ENCODE measurements around the gene PTCD2. TPM values are rescaled to one million over a fixed set of nuclear protein-coding genes. Genes with fewer than 3 reads are reported as not detected.

Gene PTCD2
- total RNA-seq, 2 donors from 2014 or later = 4.4 to 7.8 TPM

DNA sequence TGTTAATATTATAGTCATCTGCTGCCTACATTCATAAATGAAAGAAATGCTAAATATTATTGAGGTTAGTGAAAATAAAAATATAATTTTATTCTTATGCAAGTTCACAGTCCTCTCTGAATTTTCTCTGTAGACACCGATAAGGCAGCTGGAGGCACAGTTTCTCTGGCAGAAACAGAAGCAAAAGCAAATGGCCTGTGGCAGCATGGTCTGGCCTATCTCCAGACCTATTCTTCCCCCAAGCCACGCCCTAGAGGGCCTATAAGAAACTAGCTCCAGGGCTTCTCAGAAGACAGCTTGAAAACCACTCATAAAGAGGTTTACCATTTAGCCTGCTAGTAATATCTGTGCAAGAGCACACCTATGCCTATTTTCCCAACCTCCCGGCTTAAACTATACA lies 28.6 kb upstream of the PTCD2 start:
- H3K9ac ChIP-seq (ENCODE audit: low read depth in 2 of 2, low read length in 2 of 2) = no peak overlapping the region
- H3K36me3 ChIP-seq = no peaks in the 10 kb centered on the region
- intact Hi-C loops (cut with DNase I) = no loop called here
- H3K4me3 ChIP-seq = no peak overlapping the region
- DNase-seq = no peak
- no peaks in the 10 kb centered on the region for H3K9me3 ChIP-seq
- H3K27me3 ChIP-seq = no peaks in the 10 kb centered on the region
- TF ChIP-seq, protein P1, sequence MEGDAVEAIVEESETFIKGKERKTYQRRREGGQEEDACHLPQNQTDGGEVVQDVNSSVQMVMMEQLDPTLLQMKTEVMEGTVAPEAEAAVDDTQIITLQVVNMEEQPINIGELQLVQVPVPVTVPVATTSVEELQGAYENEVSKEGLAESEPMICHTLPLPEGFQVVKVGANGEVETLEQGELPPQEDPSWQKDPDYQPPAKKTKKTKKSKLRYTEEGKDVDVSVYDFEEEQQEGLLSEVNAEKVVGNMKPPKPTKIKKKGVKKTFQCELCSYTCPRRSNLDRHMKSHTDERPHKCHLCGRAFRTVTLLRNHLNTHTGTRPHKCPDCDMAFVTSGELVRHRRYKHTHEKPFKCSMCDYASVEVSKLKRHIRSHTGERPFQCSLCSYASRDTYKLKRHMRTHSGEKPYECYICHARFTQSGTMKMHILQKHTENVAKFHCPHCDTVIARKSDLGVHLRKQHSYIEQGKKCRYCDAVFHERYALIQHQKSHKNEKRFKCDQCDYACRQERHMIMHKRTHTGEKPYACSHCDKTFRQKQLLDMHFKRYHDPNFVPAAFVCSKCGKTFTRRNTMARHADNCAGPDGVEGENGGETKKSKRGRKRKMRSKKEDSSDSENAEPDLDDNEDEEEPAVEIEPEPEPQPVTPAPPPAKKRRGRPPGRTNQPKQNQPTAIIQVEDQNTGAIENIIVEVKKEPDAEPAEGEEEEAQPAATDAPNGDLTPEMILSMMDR (IDR thresholded peaks at IDR 0.05) = no peak
- no peak overlapping the region for H3K27ac ChIP-seq
- H3K4me1 ChIP-seq = no peaks in the 10 kb centered on the region

DNA sequence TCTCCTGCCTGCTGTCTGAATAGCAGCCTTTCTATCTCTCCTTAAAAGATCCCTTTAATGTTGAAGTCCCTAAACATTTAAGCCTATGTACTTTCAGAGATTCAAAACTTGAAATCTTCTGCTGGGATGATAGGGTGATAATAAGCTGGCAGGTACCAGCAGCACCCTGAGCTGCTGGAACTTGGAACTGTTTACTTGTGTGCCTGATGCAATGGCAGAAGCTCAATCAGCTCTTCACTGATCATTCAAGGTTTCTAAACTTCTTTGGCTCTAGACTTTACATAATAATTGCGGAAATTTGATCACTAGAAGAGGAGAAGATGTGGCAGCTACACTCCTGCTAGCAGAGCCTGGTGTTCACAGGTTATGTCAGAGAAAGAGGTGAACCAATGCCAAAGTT lies 27.8 kb upstream of the PTCD2 start:
- TF ChIP-seq, protein P1 (IDR thresholded peaks at IDR 0.05) = no peak
- no peaks in the 10 kb centered on the region for H3K36me3 ChIP-seq
- H3K4me1 ChIP-seq = no peaks in the 10 kb centered on the region
- no peaks in the 10 kb centered on the region for H3K9me3 ChIP-seq
- DNase-seq = no peak
- no peak overlapping the region for H3K4me3 ChIP-seq
- no peaks in the 10 kb centered on the region for H3K27me3 ChIP-seq
- no peak overlapping the region for H3K27ac ChIP-seq
- H3K9ac ChIP-seq (ENCODE audit: low read depth in 2 of 2, low read length in 2 of 2) = no peak overlapping the region
- intact Hi-C loops (cut with DNase I) = no loop called here

DNA sequence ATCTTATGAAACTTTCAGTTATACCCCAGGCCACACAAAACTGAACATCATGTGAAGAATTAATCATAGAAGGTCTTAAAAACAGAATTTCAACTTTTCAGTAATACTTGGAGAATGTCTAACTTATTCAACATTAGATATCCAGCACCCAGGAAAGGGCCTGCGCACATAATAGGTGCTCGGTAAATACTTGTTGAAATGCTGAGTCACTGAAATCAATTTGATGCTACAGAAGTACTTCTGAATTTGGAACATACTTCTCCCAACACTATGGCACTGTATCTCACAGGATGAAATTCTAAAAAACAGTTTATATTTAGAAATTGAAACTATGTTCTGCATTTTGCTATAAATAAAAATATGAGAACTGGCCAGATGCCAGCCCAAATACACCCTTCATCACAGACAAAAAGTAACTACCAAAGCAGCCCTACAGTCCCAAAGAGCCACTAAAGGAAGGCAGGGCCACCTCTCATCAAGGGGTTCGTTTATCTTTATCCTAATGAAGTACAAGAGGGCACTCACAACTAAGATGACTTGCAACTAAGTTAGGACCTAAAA lies 26.6 kb upstream of the PTCD2 start:
- no peak for DNase-seq
- Histone ChIP-seq H3K36me3 (no peaks in the 10 kb centered on the region), H3K27me3 (no peaks in the 10 kb centered on the region), H3K4me3 (no peak overlapping the region), H3K4me1 (no peaks in the 10 kb centered on the region), H3K9me3 (no peaks in the 10 kb centered on the region), H3K9ac (ENCODE audit: low read depth in 2 of 2, low read length in 2 of 2) (no peak overlapping the region), H3K27ac (no peak overlapping the region)
- TF ChIP-seq, protein P1 (IDR thresholded peaks at IDR 0.05) = no peak
- intact Hi-C loops (cut with DNase I) = no loop called here

DNA sequence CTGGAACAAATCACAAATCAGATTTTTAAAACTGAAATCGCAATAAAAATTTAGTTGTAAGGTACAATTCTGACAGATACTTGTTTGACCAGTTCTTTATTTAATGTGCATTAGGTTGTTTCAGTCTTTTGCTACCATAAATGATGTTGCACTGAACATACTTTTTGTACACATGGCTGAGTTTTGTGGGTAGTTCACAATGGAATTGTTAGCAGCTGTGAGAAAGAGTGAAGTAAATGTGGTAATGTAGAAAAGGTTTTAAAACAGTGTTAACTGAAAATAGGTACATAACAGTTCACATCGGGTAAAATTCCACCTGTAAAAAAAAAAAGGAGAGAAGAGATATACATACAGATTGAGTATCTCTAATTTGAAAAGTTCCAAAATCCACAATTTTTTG lies 25.7 kb upstream of the PTCD2 start:
- no peak for DNase-seq
- TF ChIP-seq, protein P1 (IDR thresholded peaks at IDR 0.05) = no peak
- Histone ChIP-seq H3K27ac (no peak overlapping the region), H3K4me1 (no peaks in the 10 kb centered on the region), H3K27me3 (no peaks in the 10 kb centered on the region), H3K9me3 (no peaks in the 10 kb centered on the region), H3K9ac (ENCODE audit: low read depth in 2 of 2, low read length in 2 of 2) (no peak overlapping the region), H3K36me3 (no peaks in the 10 kb centered on the region), H3K4me3 (no peak overlapping the region)
- intact Hi-C loops (cut with DNase I) = no loop called here

DNA sequence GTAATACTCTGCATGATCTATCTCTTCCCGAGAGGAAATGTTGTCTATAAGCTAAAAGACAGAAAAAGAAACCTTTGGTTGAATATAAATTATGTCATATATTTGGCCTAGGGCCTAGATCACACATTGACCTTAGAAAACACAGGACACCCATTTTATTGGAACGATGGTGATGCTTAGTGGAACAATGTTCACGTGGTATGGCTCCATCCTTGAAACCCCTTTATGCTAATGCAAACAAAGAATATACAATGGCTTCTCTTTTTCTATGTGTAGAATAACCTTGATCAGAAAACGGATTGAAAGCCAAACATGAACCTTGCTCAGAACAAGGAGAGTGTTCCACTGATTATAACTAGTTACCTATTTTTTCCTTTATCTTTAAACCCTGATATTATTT lies 24.6 kb upstream of the PTCD2 start:
- Histone ChIP-seq H3K27ac (no peak overlapping the region), H3K9me3 (no peaks in the 10 kb centered on the region), H3K27me3 (no peaks in the 10 kb centered on the region), H3K4me3 (no peak overlapping the region), H3K36me3 (no peaks in the 10 kb centered on the region), H3K4me1 (no peaks in the 10 kb centered on the region), H3K9ac (ENCODE audit: low read depth in 2 of 2, low read length in 2 of 2) (no peak overlapping the region)
- intact Hi-C loops (cut with DNase I) = no loop called here
- DNase-seq = no peak
- TF ChIP-seq, protein P1 (IDR thresholded peaks at IDR 0.05) = no peak
